ENCODE measurements around the gene RNU11.

GRCh38 chr1:28601696-28602095, 46.7 kb upstream of the RNU11 start:
- TF ChIP-seq, protein P1, sequence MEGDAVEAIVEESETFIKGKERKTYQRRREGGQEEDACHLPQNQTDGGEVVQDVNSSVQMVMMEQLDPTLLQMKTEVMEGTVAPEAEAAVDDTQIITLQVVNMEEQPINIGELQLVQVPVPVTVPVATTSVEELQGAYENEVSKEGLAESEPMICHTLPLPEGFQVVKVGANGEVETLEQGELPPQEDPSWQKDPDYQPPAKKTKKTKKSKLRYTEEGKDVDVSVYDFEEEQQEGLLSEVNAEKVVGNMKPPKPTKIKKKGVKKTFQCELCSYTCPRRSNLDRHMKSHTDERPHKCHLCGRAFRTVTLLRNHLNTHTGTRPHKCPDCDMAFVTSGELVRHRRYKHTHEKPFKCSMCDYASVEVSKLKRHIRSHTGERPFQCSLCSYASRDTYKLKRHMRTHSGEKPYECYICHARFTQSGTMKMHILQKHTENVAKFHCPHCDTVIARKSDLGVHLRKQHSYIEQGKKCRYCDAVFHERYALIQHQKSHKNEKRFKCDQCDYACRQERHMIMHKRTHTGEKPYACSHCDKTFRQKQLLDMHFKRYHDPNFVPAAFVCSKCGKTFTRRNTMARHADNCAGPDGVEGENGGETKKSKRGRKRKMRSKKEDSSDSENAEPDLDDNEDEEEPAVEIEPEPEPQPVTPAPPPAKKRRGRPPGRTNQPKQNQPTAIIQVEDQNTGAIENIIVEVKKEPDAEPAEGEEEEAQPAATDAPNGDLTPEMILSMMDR (IDR thresholded peaks at IDR 0.05): no peak
- TF ChIP-seq ZFX (IDR thresholded peaks at IDR 0.05; ENCODE audit: borderline replicate concordance): no peak

Data from 22Rv1 (cell line).